Keratinocyte (primary cell): Measurements from ENCODE around the gene MSI2. TPM values are rescaled to one million over a fixed set of nuclear protein-coding genes. Genes with fewer than 3 reads are reported as not detected.

Experiments used
- DNase-seq: peaks from one replicate; pipeline ENCODE4 v3.0.0-alpha.2; 2011; ENCODE audit warnings: low read depth, missing footprints, low spot score
- FAIRE-seq: peaks from 2 replicates; lab custom pipeline; 2011; peaks lifted over from hg19 to GRCh38; lab: Jason Lieb, UNC
- H2AFZ ChIP-seq: 2 replicates; pipeline ENCODE4 v1.6.0; 2012; ENCODE audit warnings: low read length, control low read depth, inconsistent platforms; ENCODE audit not compliant: control insufficient read depth
- H3K27ac ChIP-seq: 2 replicates; pipeline ENCODE4 v1.5.1; 2011; ENCODE audit warnings: low read length; ENCODE audit not compliant: control insufficient read depth, insufficient read depth
- H3K27me3 ChIP-seq: 3 replicates; pipeline ENCODE4 v1.6.0; 2011; ENCODE audit warnings: low read length; ENCODE audit not compliant: control insufficient read depth, insufficient read depth; ENCODE audit errors: extremely low read depth
- H3K36me3 ChIP-seq, 2 experiments: 2 replicates in 1 of 2; 3 replicates in 1 of 2; pipeline ENCODE4 v1.5.1; 2011; ENCODE audit warnings: low read length in 2 of 2, mild to moderate bottlenecking in 1 of 2; ENCODE audit not compliant: control insufficient read depth in 2 of 2, insufficient read depth in 2 of 2; ENCODE audit errors: extremely low read depth in 1 of 2
- H3K4me1 ChIP-seq: 3 replicates; pipeline ENCODE4 v1.5.1; 2011; ENCODE audit warnings: low read length; ENCODE audit not compliant: control insufficient read depth, insufficient read depth; ENCODE audit errors: extremely low read depth
- H3K4me2 ChIP-seq: 3 replicates; pipeline ENCODE4 v1.6.0; 2011; ENCODE audit warnings: low read depth, low read length; ENCODE audit not compliant: control insufficient read depth, insufficient read depth; ENCODE audit errors: extremely low read depth
- H3K4me3 ChIP-seq, 3 experiments: fragments of 200-600 bp in 1 of 3; sonication (generic) in 1 of 3; 2 replicates in 2 of 3; 3 replicates in 1 of 3; pipeline ENCODE4 v1.5.1; 2011 to 2016; ENCODE audit warnings: low read length in 3 of 3, mild to moderate bottlenecking in 3 of 3, control low read depth in 2 of 3, inconsistent platforms in 1 of 3, low read depth in 1 of 3, mixed read lengths in 1 of 3, mixed run types in 1 of 3, moderate library complexity in 1 of 3; ENCODE audit not compliant: control insufficient read depth in 2 of 3, insufficient read depth in 2 of 3; ENCODE audit errors: extremely low read depth in 1 of 3
- H3K79me2 ChIP-seq: 2 replicates; pipeline ENCODE4 v1.6.0; 2012; ENCODE audit warnings: low read length; ENCODE audit not compliant: control insufficient read depth, insufficient read depth
- H3K9ac ChIP-seq: 3 replicates; pipeline ENCODE4 v1.6.0; 2011; ENCODE audit warnings: low read length; ENCODE audit not compliant: control insufficient read depth, insufficient read depth; ENCODE audit errors: extremely low read depth
- H3K9me1 ChIP-seq: 3 replicates; pipeline ENCODE4 v1.6.0; 2011; ENCODE audit warnings: low read length; ENCODE audit not compliant: control insufficient read depth, insufficient read depth; ENCODE audit errors: extremely low read depth
- H3K9me3 ChIP-seq: 2 replicates; pipeline ENCODE4 v1.5.1; 2012; ENCODE audit warnings: low read depth, low read length; ENCODE audit not compliant: control insufficient read depth
- H4K20me1 ChIP-seq: 3 replicates; pipeline ENCODE4 v1.6.0; 2011; ENCODE audit warnings: low read length; ENCODE audit not compliant: control insufficient read depth, insufficient read depth; ENCODE audit errors: extremely low read depth
- CTCF ChIP-seq, 3 experiments: IDR thresholded peaks in 1 of 3; conservative IDR thresholded peaks in 1 of 3; optimal IDR thresholded peaks in 1 of 3; 2 replicates in 2 of 3; 3 replicates in 1 of 3; pipeline versions ENCODE3 to v1.5.1; 2011; ENCODE audit warnings: low read length in 3 of 3, mild to moderate bottlenecking in 3 of 3, moderate library complexity in 2 of 3, control low read depth in 1 of 3, inconsistent platforms in 1 of 3; ENCODE audit not compliant: insufficient read depth in 2 of 3; ENCODE audit errors: extremely low read depth in 1 of 3
- EZH2 ChIP-seq: IDR thresholded peaks from one replicate; pipeline ENCODE4 v1.6.1; 2012; ENCODE audit warnings: inconsistent platforms, mild to moderate bottlenecking, low read length, moderate library complexity
- dilution Hi-C: fragments of 300-500 bp; cut with MboI; formaldehyde crosslinking; loops from one replicate; pipeline ENCODE4 v1.7.0; 2020; ENCODE audit warnings: low sequenced_read_pairs; ENCODE audit not compliant: extremely low pct_ligation_motif_present
- polyA plus RNA-seq, 5 experiments: library from polyadenylated mRNA; depleted of rRNA in 3 of 5; stranded (reverse) in 3 of 5; stranded (forward) in 1 of 5; unstranded in 1 of 5; fragments of >200 nt; gene quantifications; 1 replicate in 1 of 5; 2 replicates in 3 of 5; 3 replicates in 1 of 5; pipeline versions ENCODE4 v1.2.1 to v1.2.3, GENCODE V29; 2011 to 2012; ENCODE audit warnings: missing spikeins in 2 of 5, low read depth in 1 of 5, low replicate concordance in 1 of 5

Gene MSI2
- polyA plus RNA-seq, 1 donor (not counting 4 experiments of a cell fraction or from before 2014, with no cell fraction given), result 22.3 TPM

- FAIRE-seq, result no peak
These were observed 322.9 kb downstream of the MSI2 start for GRCh38 chr17:57579245-57579644.

GRCh38 chr17:57580055-57580739 is 323.9 kb downstream of the MSI2 start:
- Histone ChIP-seq H3K27ac (no peak overlapping the region), H3K9ac (no peak overlapping the region), H3K4me2 (no peak overlapping the region), H3K27me3 (no peaks in the 10 kb centered on the region), H3K36me3 (no peaks in the 10 kb centered on the region), H3K4me1 (no peaks in the 10 kb centered on the region), H4K20me1 (no peaks in the 10 kb centered on the region), H3K9me1 (no peaks in the 10 kb centered on the region), H3K9me3 (no peaks in the 10 kb centered on the region), H3K4me3 (no peak overlapping the region), H3K79me2 (no peaks in the 10 kb centered on the region), H2AFZ (no peak overlapping the region)
- TF ChIP-seq CTCF (optimal IDR thresholded peaks at IDR 0.05 in 1 of 3, IDR thresholded peaks at IDR 0.05 in 1 of 3, conservative IDR thresholded peaks at IDR 0.05 in 1 of 3; ENCODE audit: extremely low read depth in 1 of 3, insufficient read depth in 2 of 3, low read length in 3 of 3) (no peak), EZH2 (no peak)
- FAIRE-seq, result no peak
- dilution Hi-C loops, result no loop called here
- DNase-seq, result no peak

More at GRCh38 chr17:57579245-57579644, 322.9 kb downstream of the MSI2 start:
- Histone ChIP-seq H3K9me1 (no peaks in the 10 kb centered on the region), H3K4me3 (no peak overlapping the region), H3K27me3 (no peaks in the 10 kb centered on the region), H3K79me2 (no peaks in the 10 kb centered on the region), H3K9me3 (no peaks in the 10 kb centered on the region), H2AFZ (no peak overlapping the region), H3K27ac (no peak overlapping the region), H3K36me3 (no peaks in the 10 kb centered on the region), H3K9ac (no peak overlapping the region), H3K4me2 (no peak overlapping the region), H3K4me1 (no peaks in the 10 kb centered on the region), H4K20me1 (no peaks in the 10 kb centered on the region)
- TF ChIP-seq CTCF (optimal IDR thresholded peaks at IDR 0.05 in 1 of 3, IDR thresholded peaks at IDR 0.05 in 1 of 3, conservative IDR thresholded peaks at IDR 0.05 in 1 of 3; ENCODE audit: extremely low read depth in 1 of 3, insufficient read depth in 2 of 3, low read length in 3 of 3) (no peak), EZH2 (no peak)
- dilution Hi-C loops, result no loop called here
- no peak for DNase-seq
